Spleen (tissue), 11 donors: ENCODE data around the gene GALNT17. TPM values are rescaled to one million over a fixed set of nuclear protein-coding genes. Genes with fewer than 3 reads are reported as not detected.

ENCODE experiments used
- DNase-seq: peaks from one replicate; pipeline ENCODE4 v3.0.0-alpha.2; 2020
- H3K27ac ChIP-seq, 8 donors: fragments of 200-600 bp; sonication (generic) in 7 of 8; 1 replicate in 4 of 8; 2 replicates in 4 of 8; pipeline versions ENCODE4 v1.5.0 to v1.8.0; 2016 to 2021; ENCODE audit warnings: inconsistent platforms in 4 of 8, mild to moderate bottlenecking in 4 of 8, moderate library complexity in 1 of 8
- H3K27me3 ChIP-seq, 7 donors: fragments of 200-600 bp; sonication (generic) in 6 of 7; replicated peaks in 1 of 7; 1 replicate in 4 of 7; 2 replicates in 3 of 7; pipeline versions ENCODE4 v1.5.0 to v1.8.0; 2016 to 2021; ENCODE audit warnings: inconsistent platforms in 3 of 7, mild to moderate bottlenecking in 1 of 7
- H3K36me3 ChIP-seq, 6 donors: fragments of 200-600 bp; sonication (generic) in 5 of 6; 1 replicate in 4 of 6; 2 replicates in 2 of 6; pipeline versions ENCODE4 v1.5.0 to v1.8.0; 2016 to 2021; ENCODE audit warnings: inconsistent platforms in 2 of 6
- H3K4me1 ChIP-seq, 6 donors: fragments of 200-600 bp; sonication (generic) in 5 of 6; 1 replicate in 3 of 6; 2 replicates in 3 of 6; pipeline versions ENCODE4 v1.5.0 to v1.8.0; 2016 to 2021; ENCODE audit warnings: inconsistent platforms in 3 of 6
- H3K4me3 ChIP-seq, 8 donors: fragments of 200-600 bp; sonication (generic) in 7 of 8; 1 replicate in 4 of 8; 2 replicates in 4 of 8; pipeline versions ENCODE4 v1.5.0 to v1.8.0; 2016 to 2021; ENCODE audit warnings: inconsistent platforms in 4 of 8, mild to moderate bottlenecking in 4 of 8, moderate library complexity in 2 of 8
- H3K9me3 ChIP-seq, 8 donors: fragments of 200-600 bp; sonication (generic) in 7 of 8; 1 replicate in 4 of 8; 2 replicates in 4 of 8; pipeline versions ENCODE4 v1.5.0 to v1.8.0; 2016 to 2021; ENCODE audit warnings: inconsistent platforms in 4 of 8
- CTCF ChIP-seq, 11 experiments: fragments of 200-600 bp in 7 of 11; fragments of 450-650 bp in 4 of 11; sonication (generic) in 4 of 11; IDR thresholded peaks in 8 of 11; conservative IDR thresholded peaks in 3 of 11; 1 replicate in 7 of 11; 2 replicates in 4 of 11; pipeline versions ENCODE4 v1.4.0 to v1.8.0; 2016 to 2021; ENCODE audit warnings: antibody characterized with exemption in 11 of 11, inconsistent platforms in 4 of 11, mild to moderate bottlenecking in 1 of 11
- POLR2A ChIP-seq, 3 donors: fragments of 450-650 bp; IDR thresholded peaks; one replicate each; pipeline ENCODE4 v1.5.1; 2017; ENCODE audit warnings: antibody characterized with exemption in 3 of 3, mild to moderate bottlenecking in 1 of 3
- POLR2AphosphoS5 ChIP-seq, 3 donors: sonication (generic); formaldehyde crosslinking; IDR thresholded peaks; one replicate each; pipeline ENCODE4 v1.5.1; 2017; ENCODE audit warnings: antibody characterized with exemption in 3 of 3
- WGBS, 5 donors: extraction: QIAGEN DNeasy Blood & Tissue Kit in 3 of 5; methylation state at CpG; one replicate each; pipeline versions ENCODE4 v1.1.5 to v1.1.7; 2013 to 2018; 5-methylcytosine and 5-hydroxymethylcytosine counted together
- intact Hi-C: fragments of 100-400 bp; cut with DNase I; formaldehyde crosslinking; loops from one replicate; pipeline ENCODE4 v1.15.0; 2023; ENCODE audit warnings: low total_unique reads
- microRNA-seq, 3 donors: library from miRNA; unstranded; fragments of <30 nt; microRNA quantifications; one replicate each; pipeline versions ENCODE4 to v1.1.0, GENCODE V29; 2019 to 2020
- polyA plus RNA-seq, 3 donors: library from polyadenylated mRNA; stranded (reverse); fragments of 200-250 nt; gene quantifications; one replicate each; pipeline ENCODE4 v1.2.1, GENCODE V29; 2013
- small RNA-seq, 4 donors: library from RNA; depleted of rRNA; stranded (forward); fragments of <200 nt; gene quantifications; one replicate each; pipeline ENCODE3, GENCODE V24; 2016
- total RNA-seq, 7 donors: library from RNA; depleted of rRNA in 3 of 7; stranded (reverse); fragments of >200 nt in 3 of 7; fragmentation: NEBNext Ultra II Directional in 4 of 7; extraction: Animal tissue kit (Norgen Biotek cat#: 25700) in 4 of 7; gene quantifications; one replicate each; pipeline versions ENCODE4 v1.1.0 to v1.2.1, GENCODE V29; 2016 to 2021
- donor health status: healthy with polysubstance abuse.
- donor health status: DM: no; HTN: no; CAD: no; lungs with moderate emphysema.
- donor health status: DM: no; HTN: no; CAD: no.
- donor health status: Bipolar disorder and iron deficiency.
- donor health status: healthy.
- donor health status: DM: no; HTN: no; CAD: no.
- donor health status: DM: yes; HTN: yes; CAD: no.

The GALNT17 gene
- total and polyA plus RNA-seq, 10 donors: 0.39 to 10.8 (median 3.1) TPM

- TF ChIP-seq POLR2A (IDR thresholded peaks at IDR 0.05) (no peak), CTCF (IDR thresholded peaks at IDR 0.05 in 8 of 11, conservative IDR thresholded peaks at IDR 0.05 in 3 of 11) (no peak), POLR2AphosphoS5 (IDR thresholded peaks at IDR 0.05) (no peak)
- peaks cover 0 to 6% (median 6%) of the 10 kb centered on the region in 6 donors for H3K4me1 ChIP-seq
- H3K36me3 ChIP-seq: no peaks in the 10 kb centered on the region
- no peak overlapping the region for H3K27ac ChIP-seq
- intact Hi-C loops: no loop called here
- DNase-seq: no peak
- H3K27me3 ChIP-seq: peaks cover 0 to 50% (median 11%) of the 10 kb centered on the region in 7 donors
- 86 to 95% (median 87%) methylated on average over 2 of the region's 2 CpGs for WGBS, 5 donors
- H3K4me3 ChIP-seq: no peak overlapping the region
- peaks cover 0 to 36% (median 16%) of the 10 kb centered on the region in 8 donors for H3K9me3 ChIP-seq
These were observed 621.3 kb downstream of the GALNT17 start for GRCh38 chr7:71753236-71753635.

- no peak for TF ChIP-seq POLR2AphosphoS5 (IDR thresholded peaks at IDR 0.05)
- no peak for TF ChIP-seq POLR2A (IDR thresholded peaks at IDR 0.05)
- no peak for TF ChIP-seq CTCF (IDR thresholded peaks at IDR 0.05 in 8 of 11, conservative IDR thresholded peaks at IDR 0.05 in 3 of 11)
- 39 to 55% (median 45%) methylated on average over 9 of the region's 9 CpGs for WGBS, 5 donors
These were observed 622.2 kb downstream of the GALNT17 start for GRCh38 chr7:71753956-71754664.

GRCh38 chr7:71754828-71755227, 622.9 kb downstream of the GALNT17 start:
- intact Hi-C loops: loop anchor here (5.0 kb wide), 1 partner anchor 742 kb away; no protein-coding TSS in a partner anchor
- Histone ChIP-seq H3K27ac (no peak overlapping the region), H3K4me1 (peaks cover 0 to 6% (median 6%) of the 10 kb centered on the region in 6 donors), H3K27me3 (peaks cover 0 to 49% (median 11%) of the 10 kb centered on the region in 7 donors), H3K4me3 (no peak overlapping the region), H3K9me3 (peaks cover 0 to 39% (median 19%) of the 10 kb centered on the region in 8 donors), H3K36me3 (no peaks in the 10 kb centered on the region)
- no peak for TF ChIP-seq POLR2A (IDR thresholded peaks at IDR 0.05)
- DNase-seq: no peak
- WGBS, 5 donors: 79 to 88% (median 81%) methylated on average over 4 of the region's 4 CpGs

More at GRCh38 chr7:71753956-71754664, 622.2 kb downstream of the GALNT17 start:
- no peak for DNase-seq
- H3K36me3 ChIP-seq: no peaks in the 10 kb centered on the region
- H3K9me3 ChIP-seq: peaks cover 0 to 37% (median 17%) of the 10 kb centered on the region in 8 donors
- H3K27me3 ChIP-seq: peaks cover 0 to 50% (median 11%) of the 10 kb centered on the region in 7 donors
- no peak overlapping the region for H3K4me3 ChIP-seq
- H3K4me1 ChIP-seq: peaks cover 0 to 6% (median 6%) of the 10 kb centered on the region in 6 donors
- no peak overlapping the region for H3K27ac ChIP-seq
- intact Hi-C loops: no loop called here

GRCh38 chr7:71761336-71761735, 629.4 kb downstream of the GALNT17 start:
- Histone ChIP-seq H3K27ac (no peak overlapping the region), H3K27me3 (no peaks in the 10 kb centered on the region), H3K4me3 (no peak overlapping the region), H3K4me1 (no peaks in the 10 kb centered on the region), H3K9me3 (peaks cover 0 to 65% (median 30%) of the 10 kb centered on the region in 8 donors), H3K36me3 (no peaks in the 10 kb centered on the region)
- DNase-seq: no peak
- TF ChIP-seq POLR2AphosphoS5 (IDR thresholded peaks at IDR 0.05) (no peak), CTCF (IDR thresholded peaks at IDR 0.05 in 8 of 11, conservative IDR thresholded peaks at IDR 0.05 in 3 of 11) (no peak), POLR2A (IDR thresholded peaks at IDR 0.05) (no peak)
- intact Hi-C loops: no loop called here

Small RNA genes lying within 50 kb of the gene (microRNA-seq; reads per million reads assigned to microRNA genes)
- gene MIR3914-1: 0 reads per million in 3 donors
- 0 reads per million in 3 donors for gene MIR3914-2

Small RNA genes lying within 50 kb of the gene (small RNA-seq; reads per million reads assigned to genes)
- gene MIR3914-1: 0 reads per million in 4 donors
- gene RN7SKP75: 0 reads per million in 4 donors
